ENCODE results near the gene FHOD1. TPM values are rescaled to one million over a fixed set of nuclear protein-coding genes. Genes with fewer than 3 reads are reported as not detected.

The FHOD1 gene
- total and polyA plus RNA-seq, 2 of the 4 experiments (the other 2 are of a cell fraction) = 13.8 to 64.0 TPM

DNA sequence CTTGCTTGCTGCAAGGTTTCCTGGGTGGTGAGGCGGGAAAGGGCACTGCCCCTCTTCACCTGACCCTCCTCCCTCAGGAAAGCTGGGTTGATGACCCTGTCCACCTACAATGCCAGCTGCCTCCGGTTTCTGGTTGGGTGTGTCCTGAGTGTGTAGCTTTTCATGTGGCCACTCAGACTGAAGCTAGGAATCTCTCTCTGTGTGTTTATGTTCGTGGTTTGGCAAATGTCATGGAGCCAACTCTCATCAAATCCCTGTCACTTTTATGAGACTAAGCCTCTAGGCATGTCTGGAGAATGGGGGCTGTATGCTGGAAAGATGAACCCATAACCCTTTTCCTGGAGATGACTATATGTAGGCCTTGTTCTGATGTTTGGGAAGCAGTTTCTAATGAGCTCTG is 49.1 kb upstream of the FHOD1 start:
- intact Hi-C loops (cut with micrococcal nuclease) (no loop called here), in situ Hi-C loops (cut with MboI; ENCODE audit: low sequenced_read_pairs) (no loop called here), dilution Hi-C loops (cut with HindIII; ENCODE audit: low sequenced_read_pairs, unreplicated experiment) (no loop called here)
- no peak overlapping the region for H3K4me3 ChIP-seq (ENCODE audit: insufficient read depth, low read depth, low read length)
- no peak overlapping the region for H3K56ac ChIP-seq (ENCODE audit: extremely low read depth, insufficient read depth, low read length)
- DNase-seq (peak; percentile 92), ATAC-seq (ENCODE audit: low read depth) (peak; percentile 75)
- no peak overlapping the region for H3K9ac ChIP-seq (ENCODE audit: low read depth, low read length)
- TF ChIP-seq USF2 (IDR thresholded peaks at IDR 0.05; ENCODE audit: low read depth, low read length) = no peak
- TF ChIP-seq FOS (IDR thresholded peaks at IDR 0.05; ENCODE audit: low read depth, low read length) = peak; percentile 56
- TF ChIP-seq RCOR1 (IDR thresholded peaks at IDR 0.05; ENCODE audit: insufficient replicate concordance, low read length) = peak; percentile 20
- TF ChIP-seq MAZ (IDR thresholded peaks at IDR 0.05; ENCODE audit: borderline replicate concordance, low read depth, low read length) = peak; percentile 50; the same call in 1 of the 2 replicates
- no peak overlapping the region; the same call in 1 of the 2 replicates for H3K18ac ChIP-seq (ENCODE audit: low read depth, low read length)
- no peaks in the 10 kb centered on the region; the same call in 1 of the 2 replicates for H4K20me1 ChIP-seq (ENCODE audit: insufficient read depth, low read length)
- peak overlapping the region; percentile 58; the same call in 2 of the 3 replicates for H2BK15ac ChIP-seq (ENCODE audit: low read depth, low read length)
- peak overlapping the region; percentile 6; the same call in 1 of the 2 replicates for H3K23ac ChIP-seq (ENCODE audit: low read depth, low read length)
- peak overlapping the region; percentile 61 for H3K4ac ChIP-seq (ENCODE audit: low read depth, low read length)
- no peaks in the 10 kb centered on the region for H3K36me3 ChIP-seq (ENCODE audit: control insufficient read depth, insufficient read depth, low read length)
- 0 out of 2 replicates have a peak overlapping the region, but pooled peaks have one; percentile 1 for H3K27ac ChIP-seq (ENCODE audit: insufficient read depth, low read length)
- H3K9me1 ChIP-seq (ENCODE audit: insufficient read depth, low read length) = peaks cover 16% of the 10 kb centered on the region
- peak overlapping the region; percentile 77 for H2BK120ac ChIP-seq (ENCODE audit: low read depth, low read length)
- H2AFZ ChIP-seq (replicated peaks; ENCODE audit: low read length, poor library complexity) = peak overlapping the region; percentile 28
- CTCF ChIA-PET = interaction anchor here (0.5 kb wide), 1 partner anchor 197 kb away, joined by 3 read pairs; no protein-coding TSS in a partner anchor
- H3K4me1 ChIP-seq (ENCODE audit: control insufficient read depth, insufficient read depth, low read length) = peaks cover 28% of the 10 kb centered on the region
- peak overlapping the region; percentile 76 for H4K91ac ChIP-seq (ENCODE audit: insufficient read depth, low read depth, low read length)
- H3K9me3 ChIP-seq (ENCODE audit: control insufficient read depth, insufficient read depth, low read length) = no peaks in the 10 kb centered on the region
- peak overlapping the region; percentile 80 for H2AK5ac ChIP-seq (ENCODE audit: low read depth, low read length)
- H4K8ac ChIP-seq (ENCODE audit: low read depth in 2 of 2, low read length in 2 of 2) = peak overlapping the region in 1 of 2 experiments; percentile 62; a peak in 1 of 4 replicates
- POLR2A ChIA-PET (ENCODE audit: unreplicated experiment) = interaction anchor here (1.1 kb wide), 1 partner anchor 15 kb away, joined by 3 read pairs; no protein-coding TSS in a partner anchor
- no peak overlapping the region; the same call in 1 of the 2 replicates for H4K5ac ChIP-seq (ENCODE audit: low read depth, low read length)
- peak overlapping the region; percentile 70 for H2AK9ac ChIP-seq (replicated peaks; ENCODE audit: low read depth, low read length, poor library complexity)
- no peak overlapping the region for H3K4me2 ChIP-seq (ENCODE audit: low read depth, low read length)
- H2BK20ac ChIP-seq (ENCODE audit: low read depth, low read length) = peak overlapping the region; percentile 85; the same call in 1 of the 2 replicates
- H2BK5ac ChIP-seq (ENCODE audit: low read depth, low read length, poor library complexity, severe bottlenecking) = peak overlapping the region; percentile 57
- no peak overlapping the region for H3K14ac ChIP-seq (replicated peaks; ENCODE audit: low read depth, low read length)
- WGBS, 2 experiments (ENCODE audit: extremely low coverage in 2 of 2, insufficient read length in 1 of 2) = no CpG with 5 or more reads among the region's 3 CpGs
- no TSS peak for BruUV-seq (replicated peaks)
- H3K79me1 ChIP-seq (ENCODE audit: low read depth in 1 of 2, low read length in 2 of 2) = no peaks in the 10 kb centered on the region
- no peaks in the 10 kb centered on the region for H3K27me3 ChIP-seq (ENCODE audit: control insufficient read depth, insufficient read depth, low read length)
